NCI-H1930 (cell line): ENCODE measurements around the gene TDRD12.
"Not testable (repeated sequence)": the region's sequence is repeated elsewhere in the genome, so short reads cannot be mapped to it uniquely, and the experiment has no call there.

ENCODE experiments used
- DNase-seq, 2 experiments: peaks; one replicate each; lab custom pipeline; 2025; lab: John Stamatoyannopoulos, UW

Gene TDRD12

GRCh38 chr19:32866564-32867265 is 147.1 kb downstream of the TDRD12 start:
- no peak for DNase-seq

- not testable (repeated sequence) for DNase-seq
Measured at GRCh38 chr19:32867436-32867835, 147.9 kb downstream of the TDRD12 start.

GRCh38 chr19:32868206-32868950 is 148.8 kb downstream of the TDRD12 start:
- no peak for DNase-seq

GRCh38 chr19:32869369-32869965 is 149.9 kb downstream of the TDRD12 start, which contains the start of gene SLC7A9:
TSS of gene SLC7A9 (minus strand) at chr19:32869767. CDS start at chr19:32868534, 1,233 bp downstream.
- DNase-seq = no peak

GRCh38 chr19:32869966-32870573 is 150.5 kb downstream of the TDRD12 start:
- no peak for DNase-seq

GRCh38 chr19:32870981-32871451 is 151.4 kb downstream of the TDRD12 start:
- no peak for DNase-seq

- DNase-seq = no peak
Measured at GRCh38 chr19:32872391-32872790, 152.8 kb downstream of the TDRD12 start.

- DNase-seq = no peak
Measured at GRCh38 chr19:32873247-32873959, 153.8 kb downstream of the TDRD12 start.

GRCh38 chr19:32874605-32875004 is 155.0 kb downstream of the TDRD12 start:
- DNase-seq = no peak

GRCh38 chr19:32875428-32875827 is 155.9 kb downstream of the TDRD12 start:
- no peak for DNase-seq

GRCh38 chr19:32876236-32876918 is 156.8 kb downstream of the TDRD12 start:
- DNase-seq = no peak

- DNase-seq = no peak
Measured at GRCh38 chr19:32876919-32877285, 157.3 kb downstream of the TDRD12 start.
